HepG2 (cell line): ENCODE results near the gene TSC22D1. TPM values are rescaled to one million over a fixed set of nuclear protein-coding genes. Genes with fewer than 3 reads are reported as not detected.

Source experiments
- ATAC-seq: fragments of 200-7000 bp; cut with Tn5 transposase; 3 replicates; pipeline ENCODE4 v1.9.1; 2020; ENCODE audit warnings: mild to moderate bottlenecking, moderate library complexity
- BruUV-seq: library from RNA; stranded (reverse); fragments of 400-500 nt; replicated peaks from 2 replicates; lab custom pipeline; 2021; lab: Mats Ljungman, UMichigan
- CTCF ChIA-PET: fragments of 300-600 bp; formaldehyde crosslinking; extraction: SDS; loops from one replicate; lab custom pipeline; 2021; ENCODE audit warnings: low total read pairs, inconsistent platforms, low intra/inter-chr PET ratio; lab: Yijun Ruan, JAX
- POLR2A ChIA-PET: fragments of 350-600 bp; sonication (Branson Sonifier 250); formaldehyde crosslinking; loops from one replicate; lab custom pipeline; 2020; ENCODE audit warnings: antibody characterized with exemption, inconsistent platforms; lab: Yijun Ruan, JAX
- DNase-seq: peaks from one replicate; pipeline ENCODE4 v3.0.0-alpha.2; 2015; ENCODE audit warnings: low spot score
- FAIRE-seq: peaks from 3 replicates; lab custom pipeline; 2011; peaks lifted over from hg19 to GRCh38; lab: Jason Lieb, UNC
- H2AFZ ChIP-seq: one replicate; pipeline ENCODE4 v1.6.1; 2011; ENCODE audit warnings: low read length, inconsistent platforms
- H3K27ac ChIP-seq: fragments of 300-600 bp; 3 replicates; pipeline ENCODE4 v1.8.0; 2011; ENCODE audit warnings: mixed run types, mild to moderate bottlenecking, mixed read lengths, low read length, inconsistent platforms; ENCODE audit not compliant: insufficient read depth; ENCODE audit errors: extremely low read length
- H3K27me3 ChIP-seq, 2 experiments: fragments of 200-600 bp in 1 of 2; 2 replicates in 1 of 2; 3 replicates in 1 of 2; pipeline versions ENCODE4 v1.6.0 to v1.8.0; 2011; ENCODE audit warnings: low read length in 2 of 2, mild to moderate bottlenecking in 2 of 2, moderate library complexity in 2 of 2, inconsistent platforms in 1 of 2; ENCODE audit not compliant: insufficient read depth in 2 of 2, control insufficient read depth in 1 of 2
- H3K36me3 ChIP-seq, 2 experiments: fragments of 200-600 bp in 1 of 2; replicated peaks in 1 of 2; 2 replicates in 1 of 2; 3 replicates in 1 of 2; pipeline versions ENCODE4 v1.5.1 to v1.8.0; 2011; ENCODE audit warnings: low read length in 2 of 2, inconsistent platforms in 1 of 2; ENCODE audit not compliant: insufficient read depth in 2 of 2, control insufficient read depth in 1 of 2
- H3K4me1 ChIP-seq: 2 replicates; pipeline ENCODE4 v1.5.1; 2012; ENCODE audit warnings: low read length, inconsistent platforms; ENCODE audit not compliant: insufficient read depth
- H3K4me2 ChIP-seq: 2 replicates; pipeline ENCODE4 v1.6.0; 2011; ENCODE audit warnings: low read depth, low read length, inconsistent platforms
- H3K4me3 ChIP-seq, 3 experiments: fragments of 200-600 bp in 1 of 3; sonication (generic), shearing (Covaris generic) in 1 of 3; replicated peaks in 1 of 3; 2 replicates each; pipeline ENCODE4 v1.5.1; 2011 to 2016; ENCODE audit warnings: low read length in 3 of 3, inconsistent platforms in 2 of 3, low read depth in 2 of 3, mild to moderate bottlenecking in 2 of 3, control low read depth in 1 of 3, mixed read lengths in 1 of 3; ENCODE audit not compliant: insufficient read depth in 1 of 3
- H3K79me2 ChIP-seq: one replicate; pipeline ENCODE4 v1.6.1; 2011; ENCODE audit warnings: low read length, inconsistent platforms; ENCODE audit not compliant: insufficient read depth
- H3K9ac ChIP-seq: 2 replicates; pipeline ENCODE4 v1.6.0; 2011; ENCODE audit warnings: mild to moderate bottlenecking, low read depth, low read length, inconsistent platforms; ENCODE audit not compliant: insufficient read depth
- H3K9me3 ChIP-seq: 2 replicates; pipeline ENCODE4 v1.5.1; 2012; ENCODE audit warnings: mild to moderate bottlenecking, low read length
- H4K20me1 ChIP-seq: 2 replicates; pipeline ENCODE4 v1.6.0; 2011; ENCODE audit warnings: inconsistent platforms, mild to moderate bottlenecking, low read length, moderate library complexity; ENCODE audit not compliant: insufficient read depth
- IKZF1 ChIP-seq: fragments of 450-650 bp; IDR thresholded peaks from 2 replicates; pipeline ENCODE4 v1.7.1; 2016
- KLF9 ChIP-seq: IDR thresholded peaks from 2 replicates; pipeline ENCODE4 v1.6.1; 2016; ENCODE audit warnings: low read depth
- SMARCE1 ChIP-seq: fragments of 450-650 bp; IDR thresholded peaks from 2 replicates; pipeline ENCODE4 v1.6.1; 2017; ENCODE audit warnings: borderline replicate concordance
- STAT5B ChIP-seq: sonication (generic); formaldehyde crosslinking; IDR thresholded peaks from 2 replicates; pipeline ENCODE4 v1.4.0; 2020; ENCODE audit warnings: missing genetic modification reagents
- ZNF33A ChIP-seq: sonication (generic); formaldehyde crosslinking; IDR thresholded peaks from 2 replicates; pipeline ENCODE4 v1.5.1; 2020; ENCODE audit warnings: missing genetic modification reagents, mild to moderate bottlenecking, moderate library complexity, borderline replicate concordance
- ZNF782 ChIP-seq: sonication (generic); formaldehyde crosslinking; IDR thresholded peaks from 2 replicates; pipeline ENCODE4 v1.4.0; 2020; ENCODE audit warnings: missing genetic modification reagents, mild to moderate bottlenecking, borderline replicate concordance
- ZSCAN29 ChIP-seq: sonication (generic); formaldehyde crosslinking; conservative IDR thresholded peaks from 2 replicates; pipeline ENCODE4 v1.4.0; 2020; ENCODE audit warnings: mild to moderate bottlenecking, missing genetic modification reagents
- WGBS: methylation state at CpG from one replicate; pipeline ENCODE4 v1.1.6; 2017; ENCODE audit warnings: low lambda C conversion rate; 5-methylcytosine and 5-hydroxymethylcytosine counted together
- in situ Hi-C: cut with HindIII; loops from 2 replicates; pipeline ENCODE4 v1.10.0; 2017; ENCODE audit warnings: low pct_unique_long_range_greater_than_20kb; ENCODE audit not compliant: extremely low pct_ligation_motif_present
- intact Hi-C: fragments of 100-400 bp; cut with micrococcal nuclease; formaldehyde crosslinking; loops from one replicate; pipeline ENCODE4 v1.10.0; 2022; ENCODE audit not compliant: unreplicated experiment
- polyA plus RNA-seq, 8 experiments: library from polyadenylated mRNA; depleted of rRNA in 3 of 8; stranded (reverse) in 7 of 8; unstranded in 1 of 8; fragments of >200 nt; fragmentation: Illumina TruSeq in 4 of 8; extraction: Trizol in 4 of 8; gene quantifications; 2 replicates each; pipeline versions ENCODE4 v1.2.1 to v1.2.3, GENCODE V29; 2011 to 2016; ENCODE audit warnings: low read depth in 4 of 8, missing spikeins in 1 of 8, mixed read lengths in 1 of 8; ENCODE audit not compliant: insufficient read depth in 1 of 8
- total RNA-seq, 5 experiments: library from RNA; depleted of rRNA; stranded (reverse); fragments of >200 nt; fragmentation: Illumina TruSeq; extraction: Trizol; gene quantifications; 2 replicates each; pipeline ENCODE4 v1.2.3, GENCODE V29; 2016; ENCODE audit warnings: low read depth in 1 of 5
- TF ChIP-seq, protein P1 (sequence below): sonication (generic); formaldehyde crosslinking; IDR thresholded peaks from 2 replicates; pipeline ENCODE4 v1.5.0; 2020; ENCODE audit warnings: mild to moderate bottlenecking, missing genetic modification reagents, borderline replicate concordance

Gene TSC22D1
- total and polyA plus RNA-seq, 2 of the 13 experiments (the other 11 are each of a cell fraction or from before 2014, with no cell fraction given) = 18.4 to 35.7 TPM

- H3K36me3 ChIP-seq = no peaks in the 10 kb centered on the region
- BruUV-seq = no TSS peak
- no peaks in the 10 kb centered on the region for H3K79me2 ChIP-seq
- H3K4me1 ChIP-seq = peaks cover 47% of the 10 kb centered on the region
- no peaks in the 10 kb centered on the region for H4K20me1 ChIP-seq
- no peak overlapping the region for H3K9ac ChIP-seq
- no peak for ATAC-seq
- WGBS = 100% methylated on average over 1 of the region's 1 CpG
- H3K9me3 ChIP-seq = no peaks in the 10 kb centered on the region
- no peak for DNase-seq
- no peak overlapping the region for H3K27ac ChIP-seq
- ChIA-PET POLR2A (no interaction called here), CTCF (no interaction called here)
- H3K27me3 ChIP-seq = no peaks in the 10 kb centered on the region; a peak in 1 of 5 replicates
- H3K4me2 ChIP-seq = no peak overlapping the region; the same call in 1 of the 2 replicates
- in situ Hi-C loops (no loop called here), intact Hi-C loops (no loop called here)
- FAIRE-seq = no peak
- TF ChIP-seq, protein P1, sequence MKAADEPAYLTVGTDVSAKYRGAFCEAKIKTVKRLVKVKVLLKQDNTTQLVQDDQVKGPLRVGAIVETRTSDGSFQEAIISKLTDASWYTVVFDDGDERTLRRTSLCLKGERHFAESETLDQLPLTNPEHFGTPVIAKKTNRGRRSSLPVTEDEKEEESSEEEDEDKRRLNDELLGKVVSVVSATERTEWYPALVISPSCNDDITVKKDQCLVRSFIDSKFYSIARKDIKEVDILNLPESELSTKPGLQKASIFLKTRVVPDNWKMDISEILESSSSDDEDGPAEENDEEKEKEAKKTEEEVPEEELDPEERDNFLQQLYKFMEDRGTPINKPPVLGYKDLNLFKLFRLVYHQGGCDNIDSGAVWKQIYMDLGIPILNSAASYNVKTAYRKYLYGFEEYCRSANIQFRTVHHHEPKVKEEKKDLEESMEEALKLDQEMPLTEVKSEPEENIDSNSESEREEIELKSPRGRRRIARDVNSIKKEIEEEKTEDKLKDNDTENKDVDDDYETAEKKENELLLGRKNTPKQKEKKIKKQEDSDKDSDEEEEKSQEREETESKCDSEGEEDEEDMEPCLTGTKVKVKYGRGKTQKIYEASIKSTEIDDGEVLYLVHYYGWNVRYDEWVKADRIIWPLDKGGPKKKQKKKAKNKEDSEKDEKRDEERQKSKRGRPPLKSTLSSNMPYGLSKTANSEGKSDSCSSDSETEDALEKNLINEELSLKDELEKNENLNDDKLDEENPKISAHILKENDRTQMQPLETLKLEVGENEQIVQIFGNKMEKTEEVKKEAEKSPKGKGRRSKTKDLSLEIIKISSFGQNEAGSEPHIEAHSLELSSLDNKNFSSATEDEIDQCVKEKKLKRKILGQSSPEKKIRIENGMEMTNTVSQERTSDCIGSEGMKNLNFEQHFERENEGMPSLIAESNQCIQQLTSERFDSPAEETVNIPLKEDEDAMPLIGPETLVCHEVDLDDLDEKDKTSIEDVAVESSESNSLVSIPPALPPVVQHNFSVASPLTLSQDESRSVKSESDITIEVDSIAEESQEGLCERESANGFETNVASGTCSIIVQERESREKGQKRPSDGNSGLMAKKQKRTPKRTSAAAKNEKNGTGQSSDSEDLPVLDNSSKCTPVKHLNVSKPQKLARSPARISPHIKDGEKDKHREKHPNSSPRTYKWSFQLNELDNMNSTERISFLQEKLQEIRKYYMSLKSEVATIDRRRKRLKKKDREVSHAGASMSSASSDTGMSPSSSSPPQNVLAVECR = no peak
- TF ChIP-seq KLF9 (no peak), STAT5B (CRISPR knock-in tag) (no peak), IKZF1 (no peak), ZNF33A (CRISPR knock-in tag) (no peak), SMARCE1 (no peak), ZSCAN29 (CRISPR knock-in tag) (no peak), ZNF782 (no peak)
- H3K4me3 ChIP-seq = no peak overlapping the region
- H2AFZ ChIP-seq = no peak overlapping the region
These were observed 1.1 kb downstream of the TSC22D1 start for GRCh38 chr13:44575035-44575434.
